ENCODE measurements around the gene ABCD1.

DNA sequence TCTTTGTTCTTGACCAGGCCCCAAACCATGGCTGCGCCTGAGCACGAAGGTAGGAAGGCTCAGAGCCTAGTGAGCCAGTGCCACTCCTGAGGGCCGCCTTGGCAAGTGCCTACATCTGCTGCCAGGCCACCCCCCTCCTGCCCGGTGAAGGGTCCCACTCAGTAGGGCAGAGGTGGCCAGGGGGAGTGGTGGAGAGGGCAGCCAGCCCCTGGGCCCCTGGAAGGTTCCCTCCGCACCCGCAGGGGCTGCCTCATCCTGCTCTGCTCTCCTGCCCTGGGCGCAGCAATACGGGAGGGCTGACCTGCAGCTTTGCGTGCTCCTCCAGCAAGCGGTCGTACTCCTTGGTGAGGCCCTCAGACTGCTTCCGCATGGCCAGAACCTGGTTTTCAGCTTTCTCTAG lies 22.9 kb upstream of the ABCD1 start:
- TF ChIP-seq POLR2AphosphoS5 (IDR thresholded peaks at IDR 0.05), result no peak
- TF ChIP-seq, protein P1, sequence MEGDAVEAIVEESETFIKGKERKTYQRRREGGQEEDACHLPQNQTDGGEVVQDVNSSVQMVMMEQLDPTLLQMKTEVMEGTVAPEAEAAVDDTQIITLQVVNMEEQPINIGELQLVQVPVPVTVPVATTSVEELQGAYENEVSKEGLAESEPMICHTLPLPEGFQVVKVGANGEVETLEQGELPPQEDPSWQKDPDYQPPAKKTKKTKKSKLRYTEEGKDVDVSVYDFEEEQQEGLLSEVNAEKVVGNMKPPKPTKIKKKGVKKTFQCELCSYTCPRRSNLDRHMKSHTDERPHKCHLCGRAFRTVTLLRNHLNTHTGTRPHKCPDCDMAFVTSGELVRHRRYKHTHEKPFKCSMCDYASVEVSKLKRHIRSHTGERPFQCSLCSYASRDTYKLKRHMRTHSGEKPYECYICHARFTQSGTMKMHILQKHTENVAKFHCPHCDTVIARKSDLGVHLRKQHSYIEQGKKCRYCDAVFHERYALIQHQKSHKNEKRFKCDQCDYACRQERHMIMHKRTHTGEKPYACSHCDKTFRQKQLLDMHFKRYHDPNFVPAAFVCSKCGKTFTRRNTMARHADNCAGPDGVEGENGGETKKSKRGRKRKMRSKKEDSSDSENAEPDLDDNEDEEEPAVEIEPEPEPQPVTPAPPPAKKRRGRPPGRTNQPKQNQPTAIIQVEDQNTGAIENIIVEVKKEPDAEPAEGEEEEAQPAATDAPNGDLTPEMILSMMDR (IDR thresholded peaks at IDR 0.05), result no peak
